ENCODE data around the gene TAB2.

GRCh38 chr6:149371154-149371553, 53.6 kb downstream of the TAB2 start:
- TF ChIP-seq, protein P1, sequence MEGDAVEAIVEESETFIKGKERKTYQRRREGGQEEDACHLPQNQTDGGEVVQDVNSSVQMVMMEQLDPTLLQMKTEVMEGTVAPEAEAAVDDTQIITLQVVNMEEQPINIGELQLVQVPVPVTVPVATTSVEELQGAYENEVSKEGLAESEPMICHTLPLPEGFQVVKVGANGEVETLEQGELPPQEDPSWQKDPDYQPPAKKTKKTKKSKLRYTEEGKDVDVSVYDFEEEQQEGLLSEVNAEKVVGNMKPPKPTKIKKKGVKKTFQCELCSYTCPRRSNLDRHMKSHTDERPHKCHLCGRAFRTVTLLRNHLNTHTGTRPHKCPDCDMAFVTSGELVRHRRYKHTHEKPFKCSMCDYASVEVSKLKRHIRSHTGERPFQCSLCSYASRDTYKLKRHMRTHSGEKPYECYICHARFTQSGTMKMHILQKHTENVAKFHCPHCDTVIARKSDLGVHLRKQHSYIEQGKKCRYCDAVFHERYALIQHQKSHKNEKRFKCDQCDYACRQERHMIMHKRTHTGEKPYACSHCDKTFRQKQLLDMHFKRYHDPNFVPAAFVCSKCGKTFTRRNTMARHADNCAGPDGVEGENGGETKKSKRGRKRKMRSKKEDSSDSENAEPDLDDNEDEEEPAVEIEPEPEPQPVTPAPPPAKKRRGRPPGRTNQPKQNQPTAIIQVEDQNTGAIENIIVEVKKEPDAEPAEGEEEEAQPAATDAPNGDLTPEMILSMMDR (IDR thresholded peaks at IDR 0.05; ENCODE audit: low read depth, low read length, poor library complexity, severe bottlenecking): no peak
- TF ChIP-seq EZH2phosphoT487 (IDR thresholded peaks at IDR 0.05; ENCODE audit: borderline replicate concordance, low read length): no peak

Measured in DOHH2 (cell line).